ENCODE data around the gene MIGA1. TPM values are rescaled to one million over a fixed set of nuclear protein-coding genes. Genes with fewer than 3 reads are reported as not detected.

Gene MIGA1
- total and polyA plus RNA-seq, 9 of the 15 experiments (the other 6 are each of a cell fraction or from before 2014, with no cell fraction given), result 1.6 to 5.1 (median 2.9) TPM

GRCh38 chr1:77857552-77857951, 78.1 kb downstream of the MIGA1 start:
- intact Hi-C loops (cut with micrococcal nuclease), result no loop called here
- DNase-seq (ENCODE audit: extremely low read depth in 1 of 4, low spot score in 3 of 4) (no peak), FAIRE-seq (no peak), ATAC-seq (no peak)
- ChIA-PET CTCF (ENCODE audit: low intra/inter-chr PET ratio) (no interaction called here), POLR2A (interaction anchor here (0.5 kb wide), 1 partner anchor 360 kb away, joined by 3 read pairs; no protein-coding TSS in a partner anchor)
- Histone ChIP-seq H3K36me3 (ENCODE audit: control insufficient read depth, insufficient read depth, low read length) (no peaks in the 10 kb centered on the region), H3K4me2 (ENCODE audit: insufficient read depth, low read length) (no peak overlapping the region), H3K9me3 (replicated peaks; ENCODE audit: control insufficient read depth, insufficient read depth, low read depth, low read length) (no peaks in the 10 kb centered on the region), H3K4me1 (replicated peaks in 1 of 2; ENCODE audit: control insufficient read depth in 2 of 2, insufficient read depth in 2 of 2, low read length in 2 of 2) (no peaks in the 10 kb centered on the region), H3K4me3 (no peak overlapping the region), H3K9ac (ENCODE audit: insufficient read depth in 1 of 2, low read depth in 2 of 2, low read length in 2 of 2) (no peak overlapping the region), H3K27ac (ENCODE audit: extremely low read depth, low read depth, low read length) (no peak overlapping the region), H3K9me1 (ENCODE audit: control insufficient read depth, insufficient read depth, low read length) (no peaks in the 10 kb centered on the region), H3K79me2 (ENCODE audit: control insufficient read depth, insufficient read depth, low read length) (no peaks in the 10 kb centered on the region), H3K27me3 (ENCODE audit: control insufficient read depth in 2 of 2, insufficient read depth in 2 of 2, low read length in 2 of 2) (no peaks in the 10 kb centered on the region), H2AFZ (ENCODE audit: low read depth, low read length) (no peak overlapping the region), H4K20me1 (replicated peaks; ENCODE audit: control insufficient read depth, insufficient read depth, low read length) (no peaks in the 10 kb centered on the region)
- TF ChIP-seq MCM3 (IDR thresholded peaks at IDR 0.05) (no peak), FOXM1 (IDR thresholded peaks at IDR 0.05; ENCODE audit: low read depth) (no peak), FOXM1 (CRISPR knock-in tag; IDR thresholded peaks at IDR 0.05; ENCODE audit: low read depth) (no peak), ZNF699 (CRISPR knock-in tag; IDR thresholded peaks at IDR 0.05; ENCODE audit: insufficient replicate concordance) (no peak), FOXA1 (IDR thresholded peaks at IDR 0.05; ENCODE audit: borderline replicate concordance) (no peak), NFXL1 (CRISPR knock-in tag; IDR thresholded peaks at IDR 0.05) (no peak), ZNF431 (CRISPR knock-in tag; IDR thresholded peaks at IDR 0.05) (no peak)
- TF ChIP-seq, protein P1, sequence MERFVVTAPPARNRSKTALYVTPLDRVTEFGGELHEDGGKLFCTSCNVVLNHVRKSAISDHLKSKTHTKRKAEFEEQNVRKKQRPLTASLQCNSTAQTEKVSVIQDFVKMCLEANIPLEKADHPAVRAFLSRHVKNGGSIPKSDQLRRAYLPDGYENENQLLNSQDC (CRISPR knock-in tag; IDR thresholded peaks at IDR 0.05), result no peak
- BruUV-seq (replicated peaks), result no TSS peak
- in situ Hi-C loops (cut with MboI), result no loop called here
- WGBS (ENCODE audit: insufficient coverage, low coverage, missing lambda C conversion rate), result 65% methylated on average over 3 of the region's 4 CpGs

GRCh38 chr1:77858725-77859124, 79.3 kb downstream of the MIGA1 start:
- in situ Hi-C loops (cut with MboI) (no loop called here), intact Hi-C loops (cut with micrococcal nuclease) (no loop called here)
- no peaks in the 10 kb centered on the region for H4K20me1 ChIP-seq (replicated peaks; ENCODE audit: control insufficient read depth, insufficient read depth, low read length)
- no peaks in the 10 kb centered on the region for H3K79me2 ChIP-seq (ENCODE audit: control insufficient read depth, insufficient read depth, low read length)
- H3K9ac ChIP-seq (ENCODE audit: insufficient read depth in 1 of 2, low read depth in 2 of 2, low read length in 2 of 2), result no peak overlapping the region
- no peak overlapping the region for H3K27ac ChIP-seq (ENCODE audit: extremely low read depth, low read depth, low read length)
- no peaks in the 10 kb centered on the region for H3K36me3 ChIP-seq (ENCODE audit: control insufficient read depth, insufficient read depth, low read length)
- H3K9me1 ChIP-seq (ENCODE audit: control insufficient read depth, insufficient read depth, low read length), result no peaks in the 10 kb centered on the region
- H3K4me3 ChIP-seq, result no peak overlapping the region
- H3K9me3 ChIP-seq (replicated peaks; ENCODE audit: control insufficient read depth, insufficient read depth, low read depth, low read length), result no peaks in the 10 kb centered on the region
- no peak for ATAC-seq
- no peaks in the 10 kb centered on the region for H3K27me3 ChIP-seq (ENCODE audit: control insufficient read depth in 2 of 2, insufficient read depth in 2 of 2, low read length in 2 of 2)
- no peak overlapping the region for H3K4me2 ChIP-seq (ENCODE audit: insufficient read depth, low read length)
- WGBS (ENCODE audit: insufficient coverage, low coverage, missing lambda C conversion rate), result 87% methylated on average over 3 of the region's 3 CpGs
- BruUV-seq (replicated peaks), result no TSS peak
- FAIRE-seq, result no peak
- no peak for DNase-seq (ENCODE audit: extremely low read depth in 1 of 4, low spot score in 3 of 4)
- CTCF ChIA-PET (ENCODE audit: low intra/inter-chr PET ratio), result no interaction called here
- no peak overlapping the region for H2AFZ ChIP-seq (ENCODE audit: low read depth, low read length)
- H3K4me1 ChIP-seq (replicated peaks in 1 of 2; ENCODE audit: control insufficient read depth in 2 of 2, insufficient read depth in 2 of 2, low read length in 2 of 2), result no peaks in the 10 kb centered on the region
- POLR2A ChIA-PET, result no interaction called here
- TF ChIP-seq TBP (optimal IDR thresholded peaks at IDR 0.05; ENCODE audit: low read depth, low read length), result no peak
- TF ChIP-seq SIN3A (IDR thresholded peaks at IDR 0.05; ENCODE audit: borderline replicate concordance in 2 of 2, control insufficient read depth in 1 of 2, low read depth in 2 of 2, low read length in 2 of 2), result no peak
- TF ChIP-seq SAFB (IDR thresholded peaks at IDR 0.05; ENCODE audit: borderline replicate concordance, low read depth, low read length), result no peak
- no peak for TF ChIP-seq ZNF507 (tag; conservative IDR thresholded peaks at IDR 0.05)
- TF ChIP-seq TBL1XR1 (IDR thresholded peaks at IDR 0.05; ENCODE audit: low read length in 2 of 2), result no peak
- TF ChIP-seq, protein P2, sequence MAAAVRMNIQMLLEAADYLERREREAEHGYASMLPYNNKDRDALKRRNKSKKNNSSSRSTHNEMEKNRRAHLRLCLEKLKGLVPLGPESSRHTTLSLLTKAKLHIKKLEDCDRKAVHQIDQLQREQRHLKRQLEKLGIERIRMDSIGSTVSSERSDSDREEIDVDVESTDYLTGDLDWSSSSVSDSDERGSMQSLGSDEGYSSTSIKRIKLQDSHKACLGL (CRISPR knock-in tag; IDR thresholded peaks at IDR 0.05; ENCODE audit: borderline replicate concordance, poor library complexity, severe bottlenecking), result no peak
- no peak for TF ChIP-seq SAFB2 (IDR thresholded peaks at IDR 0.05; ENCODE audit: borderline replicate concordance, low read depth, low read length, severe bottlenecking)
- TF ChIP-seq HMG20B (CRISPR knock-in tag; IDR thresholded peaks at IDR 0.05), result no peak
- no peak for TF ChIP-seq NCOA6 (IDR thresholded peaks at IDR 0.05)
- TF ChIP-seq TSC22D4 (tag; IDR thresholded peaks at IDR 0.05), result no peak
- TF ChIP-seq LARP7 (IDR thresholded peaks at IDR 0.05), result no peak
- no peak for TF ChIP-seq TRIM24 (IDR thresholded peaks at IDR 0.05)

Data from K562 (cell line).